Stimulated activated naive CD8-positive, alpha-beta T cell treated with anti-CD3 and anti-CD28 coated beads, Interleukin-15, Interleukin-2, amounts not matched to agents 100 ng/mL and 50 ng/mL, for 24 hours (primary cell): Measurements from ENCODE around the gene SSC4D.
A peak's percentile ranks its signal among the peaks of the same experiment; 100 is the strongest.

Experiments used
- H3K27ac Mint-ChIP-seq: one replicate; pipeline ENCODE4 v1.8.0; 2021; ENCODE audit warnings: mild to moderate bottlenecking, mixed read lengths
- H3K27me3 Mint-ChIP-seq: one replicate; pipeline ENCODE4 v1.8.0; 2021; ENCODE audit warnings: mixed read lengths
- H3K36me3 Mint-ChIP-seq: one replicate; pipeline ENCODE4 v1.8.0; 2021; ENCODE audit warnings: low read depth, mixed read lengths
- H3K4me1 Mint-ChIP-seq: one replicate; pipeline ENCODE4 v1.8.0; 2021; ENCODE audit warnings: low read depth, mixed read lengths
- H3K4me3 Mint-ChIP-seq: one replicate; pipeline ENCODE4 v1.8.0; 2021; ENCODE audit warnings: mild to moderate bottlenecking, mixed read lengths
- H3K9me3 Mint-ChIP-seq: one replicate; pipeline ENCODE4 v1.8.0; 2021; ENCODE audit warnings: mixed read lengths

SSC4D gene

DNA sequence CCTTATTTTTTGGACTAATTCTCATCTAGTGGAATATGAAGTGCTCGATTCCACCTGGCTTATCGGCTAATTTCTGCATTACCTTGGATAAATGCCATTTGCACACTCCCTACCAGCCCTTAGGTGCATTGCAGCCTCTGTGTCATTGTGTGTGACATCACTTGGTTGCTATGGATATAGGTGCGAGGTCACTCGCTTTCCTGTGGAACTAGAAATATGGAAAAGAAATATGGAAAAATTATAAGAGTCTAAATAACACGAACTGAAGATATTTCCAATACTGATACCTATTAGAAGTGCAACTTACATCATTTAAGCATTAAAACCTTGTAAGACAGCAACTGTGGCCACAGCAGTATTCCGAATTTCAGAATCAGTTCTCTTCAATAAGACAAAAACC is 52.7 kb downstream of the SSC4D start:
- Mint-ChIP-seq H3K27me3 (no peaks in the 10 kb centered on the region), H3K9me3 (no peaks in the 10 kb centered on the region), H3K4me1 (peaks cover 61% of the 10 kb centered on the region), H3K4me3 (peak overlapping the region; percentile 92), H3K27ac (peak overlapping the region; percentile 21), H3K36me3 (peaks cover 54% of the 10 kb centered on the region)

DNA sequence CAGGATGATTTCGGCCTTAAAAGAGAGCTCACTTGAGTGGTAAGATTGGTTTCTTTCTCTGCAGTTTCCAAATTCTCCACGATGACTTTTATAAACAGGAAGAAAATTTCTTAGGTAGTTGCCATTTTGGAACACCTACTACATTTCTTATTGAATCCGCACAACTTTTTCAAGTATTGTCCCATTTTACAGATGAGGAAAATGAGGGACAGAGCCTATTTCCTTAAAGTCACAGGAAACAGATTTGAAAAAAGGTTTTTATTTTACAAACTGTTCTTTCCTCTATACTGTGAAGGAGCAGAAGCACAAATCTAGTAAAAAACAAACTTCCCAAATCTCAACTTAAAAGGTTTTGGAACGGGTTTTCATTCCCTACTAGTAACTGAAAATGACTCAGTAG is 53.4 kb downstream of the SSC4D start:
- H3K9me3 Mint-ChIP-seq, result no peaks in the 10 kb centered on the region
- H3K27ac Mint-ChIP-seq, result no peak overlapping the region
- H3K27me3 Mint-ChIP-seq, result no peaks in the 10 kb centered on the region
- peaks cover 61% of the 10 kb centered on the region for H3K36me3 Mint-ChIP-seq
- peaks cover 66% of the 10 kb centered on the region for H3K4me1 Mint-ChIP-seq
- H3K4me3 Mint-ChIP-seq, result peak overlapping the region; percentile 35

DNA sequence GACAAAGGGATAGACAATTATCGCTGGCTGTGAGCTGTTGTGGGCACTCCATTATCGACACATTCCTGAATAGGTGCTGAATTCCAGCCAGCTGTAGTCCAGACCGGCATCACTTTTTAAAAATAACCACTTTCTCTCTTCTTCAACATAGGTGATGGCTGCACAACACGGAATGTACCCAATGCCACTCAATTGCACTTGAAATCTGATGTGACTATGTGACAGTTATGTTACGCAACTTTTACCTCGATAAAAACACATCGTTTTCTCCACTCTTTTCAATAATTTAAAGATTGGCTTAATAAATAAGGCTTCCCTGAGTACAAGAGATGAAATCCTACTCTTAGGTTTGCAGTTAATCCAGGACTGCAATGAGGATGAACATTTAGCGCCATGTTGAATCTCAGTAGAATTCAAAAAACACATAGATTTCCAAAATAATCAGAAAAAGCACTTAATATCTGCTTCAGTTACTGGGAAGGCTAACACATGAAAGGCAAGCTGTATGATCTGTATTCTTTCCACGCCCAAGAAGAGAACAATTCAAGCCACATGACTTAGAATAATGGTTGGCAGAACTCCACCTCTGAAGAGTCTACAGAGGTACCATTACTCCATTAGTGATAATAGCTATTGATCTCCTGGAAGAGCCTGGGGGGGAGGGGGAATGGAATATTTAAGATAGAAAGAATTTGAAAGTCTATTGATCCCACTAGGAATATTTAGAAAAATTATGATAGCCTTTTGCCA is 54.3 kb downstream of the SSC4D start:
- Mint-ChIP-seq H3K9me3 (no peaks in the 10 kb centered on the region), H3K27me3 (no peaks in the 10 kb centered on the region), H3K4me3 (peak overlapping the region; percentile 35), H3K36me3 (peaks cover 70% of the 10 kb centered on the region), H3K4me1 (peaks cover 75% of the 10 kb centered on the region), H3K27ac (no peak overlapping the region)

DNA sequence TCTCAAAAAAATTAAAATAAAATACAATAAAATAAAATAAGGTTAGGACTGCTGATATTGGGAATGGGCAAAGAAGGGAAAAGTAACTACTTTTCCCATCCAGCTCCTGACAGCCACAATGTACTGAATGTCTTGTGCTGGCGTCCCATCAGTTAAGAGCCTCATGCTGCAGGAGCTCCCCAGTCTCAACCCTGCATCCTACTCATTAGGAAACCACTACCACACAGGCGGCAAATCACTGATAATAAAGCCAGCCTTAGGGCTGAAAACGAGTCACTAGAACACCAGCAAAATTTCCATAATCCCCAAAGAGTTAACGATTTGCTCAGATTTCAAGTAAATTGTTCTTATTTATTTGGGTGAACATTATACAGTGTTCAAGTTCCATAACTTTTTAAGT is 55.0 kb downstream of the SSC4D start:
- Mint-ChIP-seq H3K9me3 (no peaks in the 10 kb centered on the region), H3K27me3 (no peaks in the 10 kb centered on the region), H3K4me3 (peak overlapping the region; percentile 35), H3K4me1 (peaks cover 75% of the 10 kb centered on the region), H3K27ac (no peak overlapping the region), H3K36me3 (peaks cover 77% of the 10 kb centered on the region)

DNA sequence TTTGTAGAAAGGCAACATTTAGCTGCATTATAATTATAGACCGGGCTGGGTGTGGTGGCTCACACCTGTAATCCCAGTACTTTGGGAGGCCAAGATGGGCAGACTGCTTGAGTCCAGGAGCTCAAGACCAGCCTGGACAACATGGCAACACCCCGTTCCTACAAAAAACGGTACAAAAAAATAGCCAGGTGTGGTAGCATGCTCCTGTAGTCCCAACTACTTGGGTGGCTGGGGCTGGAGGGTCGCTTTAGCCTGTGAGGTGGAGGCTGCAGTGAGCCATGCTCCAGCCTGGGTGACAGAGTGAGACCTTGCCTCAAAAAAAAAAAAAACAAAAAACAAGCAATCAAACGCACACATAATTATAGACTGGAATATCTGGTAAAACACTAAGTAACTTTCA is 55.8 kb downstream of the SSC4D start:
- H3K4me3 Mint-ChIP-seq, result no peak overlapping the region
- peaks cover 78% of the 10 kb centered on the region for H3K4me1 Mint-ChIP-seq
- no peaks in the 10 kb centered on the region for H3K9me3 Mint-ChIP-seq
- H3K36me3 Mint-ChIP-seq, result peaks cover 81% of the 10 kb centered on the region
- no peaks in the 10 kb centered on the region for H3K27me3 Mint-ChIP-seq
- no peak overlapping the region for H3K27ac Mint-ChIP-seq

DNA sequence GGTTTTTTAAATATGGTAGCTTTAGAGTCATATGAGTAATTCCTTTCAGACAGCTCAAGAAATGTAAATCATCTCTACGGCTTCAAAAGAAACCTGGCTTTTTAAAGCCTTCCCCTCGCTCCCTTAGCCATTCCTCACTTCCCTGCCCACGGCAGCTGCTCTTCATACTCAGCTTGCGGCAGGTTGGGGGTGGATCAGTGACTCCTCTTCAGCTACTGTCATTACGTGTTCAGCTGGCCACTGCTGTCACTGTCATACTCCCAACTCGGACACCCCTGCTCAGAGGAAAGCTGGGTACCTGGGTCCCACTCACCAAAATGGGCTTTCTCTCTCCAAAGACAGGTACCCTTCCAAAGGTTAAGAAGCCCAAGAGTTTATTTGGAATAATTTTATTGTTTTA is 57.3 kb downstream of the SSC4D start:
- Mint-ChIP-seq H3K4me3 (no peak overlapping the region), H3K27ac (no peak overlapping the region), H3K36me3 (peaks cover 80% of the 10 kb centered on the region), H3K27me3 (no peaks in the 10 kb centered on the region), H3K9me3 (no peaks in the 10 kb centered on the region), H3K4me1 (peaks cover 83% of the 10 kb centered on the region)

DNA sequence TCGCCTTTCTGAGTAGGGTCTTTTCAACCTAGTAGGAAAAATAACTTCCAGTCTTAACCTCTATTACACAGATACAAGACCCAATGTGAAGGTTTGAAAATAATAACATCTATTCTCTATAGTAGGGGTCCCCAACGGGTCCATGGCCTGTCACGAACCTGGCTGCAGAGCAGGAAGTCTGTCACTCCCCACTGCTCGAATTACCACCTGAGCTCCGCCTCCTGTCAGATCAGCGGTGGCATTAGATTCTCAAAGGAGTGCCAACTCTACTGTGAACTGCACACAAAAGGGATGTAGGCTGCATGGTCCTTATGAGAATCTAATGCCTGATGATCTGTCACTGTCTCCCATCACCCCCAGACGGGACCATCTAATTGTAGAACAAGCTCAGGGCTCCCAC is 58.1 kb downstream of the SSC4D start:
- no peak overlapping the region for H3K27ac Mint-ChIP-seq
- no peaks in the 10 kb centered on the region for H3K9me3 Mint-ChIP-seq
- no peaks in the 10 kb centered on the region for H3K27me3 Mint-ChIP-seq
- H3K4me3 Mint-ChIP-seq, result no peak overlapping the region
- peaks cover 83% of the 10 kb centered on the region for H3K4me1 Mint-ChIP-seq
- peaks cover 80% of the 10 kb centered on the region for H3K36me3 Mint-ChIP-seq

DNA sequence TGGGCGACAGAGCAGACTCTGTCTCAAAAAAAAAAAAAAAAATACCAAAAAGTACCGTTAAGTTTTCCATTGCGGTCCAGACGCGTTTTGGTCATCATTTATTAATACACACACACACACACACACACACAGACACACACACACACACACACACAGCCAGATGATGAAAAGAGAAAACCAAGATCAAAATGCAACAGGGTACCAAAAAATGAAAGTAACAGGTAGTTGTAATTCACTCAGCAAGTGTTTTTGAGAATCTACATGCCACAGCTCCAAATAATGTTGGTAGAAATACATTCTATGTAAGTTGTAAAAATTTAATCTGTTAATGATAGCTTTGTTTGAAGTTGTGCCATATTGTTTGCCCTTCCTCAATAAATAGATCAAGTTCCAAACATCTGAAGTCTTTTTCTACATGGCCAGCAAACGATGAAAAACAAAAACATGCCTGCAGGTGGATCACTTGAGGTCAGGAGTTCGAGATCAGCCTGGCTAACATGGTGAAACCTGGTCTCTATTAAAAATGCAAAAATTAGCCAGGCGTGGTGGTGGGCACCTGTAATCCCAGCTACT is 60.1 kb downstream of the SSC4D start:
- H3K36me3 Mint-ChIP-seq, result peaks cover 78% of the 10 kb centered on the region
- no peaks in the 10 kb centered on the region for H3K27me3 Mint-ChIP-seq
- peaks cover 75% of the 10 kb centered on the region for H3K4me1 Mint-ChIP-seq
- no peaks in the 10 kb centered on the region for H3K9me3 Mint-ChIP-seq
- no peak overlapping the region for H3K27ac Mint-ChIP-seq
- H3K4me3 Mint-ChIP-seq, result no peak overlapping the region

DNA sequence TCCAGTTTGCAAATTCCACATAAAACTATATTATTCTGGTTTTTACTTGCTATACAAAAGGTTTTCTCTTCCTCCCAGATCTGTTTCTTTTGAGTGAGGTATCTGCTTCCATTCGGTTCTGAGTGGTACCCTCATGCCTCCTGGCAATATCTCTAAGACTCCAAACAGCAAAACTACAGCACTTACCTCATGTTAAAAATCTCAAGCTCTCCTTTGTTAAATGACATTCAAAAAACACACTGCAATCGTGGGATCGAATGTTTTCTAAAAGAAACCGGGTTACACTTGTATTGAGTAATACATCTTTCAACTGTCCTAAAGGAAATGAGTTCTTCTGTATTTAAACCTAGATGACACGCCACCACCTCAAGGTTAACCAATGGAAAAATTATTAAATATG is 61.8 kb downstream of the SSC4D start:
- H3K36me3 Mint-ChIP-seq, result peaks cover 85% of the 10 kb centered on the region
- H3K4me1 Mint-ChIP-seq, result peaks cover 78% of the 10 kb centered on the region
- H3K4me3 Mint-ChIP-seq, result peak overlapping the region; percentile 24
- no peaks in the 10 kb centered on the region for H3K27me3 Mint-ChIP-seq
- peak overlapping the region; percentile 47 for H3K27ac Mint-ChIP-seq
- no peaks in the 10 kb centered on the region for H3K9me3 Mint-ChIP-seq

DNA sequence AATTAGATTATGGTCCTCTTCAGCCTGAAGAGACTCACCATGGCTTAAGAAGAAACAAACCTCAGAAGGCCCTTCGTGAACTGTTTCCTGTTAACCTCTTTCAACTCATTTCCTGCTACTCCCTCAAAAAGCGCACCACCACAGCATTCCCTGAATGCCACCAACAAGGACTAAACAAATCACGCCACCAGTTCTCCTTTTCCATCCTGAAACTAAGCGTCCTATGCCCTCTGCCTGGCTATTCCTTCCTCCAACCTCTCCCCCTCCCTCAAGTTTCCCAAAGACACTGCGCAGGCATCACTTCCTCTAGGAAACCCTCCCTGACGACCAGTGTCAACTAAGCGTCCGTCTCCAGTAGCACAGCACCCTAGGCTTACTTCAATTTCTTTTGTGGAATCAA is 62.7 kb downstream of the SSC4D start:
- no peaks in the 10 kb centered on the region for H3K9me3 Mint-ChIP-seq
- peaks cover 85% of the 10 kb centered on the region for H3K36me3 Mint-ChIP-seq
- peak overlapping the region; percentile 54 for H3K27ac Mint-ChIP-seq
- peaks cover 77% of the 10 kb centered on the region for H3K4me1 Mint-ChIP-seq
- H3K27me3 Mint-ChIP-seq, result no peaks in the 10 kb centered on the region
- no peak overlapping the region for H3K4me3 Mint-ChIP-seq

DNA sequence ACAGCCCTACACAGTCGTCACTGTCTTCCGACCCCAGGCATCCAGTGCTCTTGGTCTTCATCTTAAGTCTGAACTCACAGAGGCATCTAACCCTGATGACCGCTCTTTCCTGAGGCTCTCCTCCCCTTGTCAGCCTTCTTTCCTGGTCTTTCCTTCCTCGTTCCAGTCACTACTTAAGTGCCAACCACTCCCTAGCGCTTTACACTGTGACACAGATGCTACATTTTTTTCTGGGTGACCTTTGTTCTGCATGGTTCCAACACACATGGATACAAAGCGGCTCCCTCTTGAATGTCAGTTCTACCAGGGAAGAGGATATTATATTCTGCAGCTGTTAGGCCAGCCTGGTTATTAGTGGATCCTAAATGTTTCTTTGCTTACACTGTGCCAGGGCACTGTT is 63.4 kb downstream of the SSC4D start:
- Mint-ChIP-seq H3K4me3 (no peak overlapping the region), H3K4me1 (peaks cover 76% of the 10 kb centered on the region), H3K27me3 (no peaks in the 10 kb centered on the region), H3K9me3 (no peaks in the 10 kb centered on the region), H3K27ac (no peak overlapping the region), H3K36me3 (peaks cover 83% of the 10 kb centered on the region)

DNA sequence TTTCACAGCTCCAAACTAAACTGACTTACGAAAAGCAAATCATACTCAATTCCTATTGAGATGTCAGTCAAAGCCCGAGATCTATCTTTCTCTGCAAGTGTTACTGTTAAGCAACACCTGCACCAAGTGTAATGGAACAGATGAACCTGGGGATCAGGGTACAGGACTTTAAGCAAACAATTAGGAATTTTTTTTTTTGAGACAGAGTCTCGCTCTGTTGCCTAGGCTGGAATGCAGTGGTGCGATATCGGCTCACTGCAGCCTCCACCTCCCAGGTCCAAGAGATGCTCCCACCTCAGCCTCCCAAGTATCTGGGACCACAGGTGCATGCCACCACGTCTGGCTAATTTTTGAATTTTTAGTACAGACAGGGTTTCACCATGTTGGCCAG is 65.6 kb downstream of the SSC4D start:
- H3K27ac Mint-ChIP-seq, result no peak overlapping the region
- H3K4me3 Mint-ChIP-seq, result no peak overlapping the region
- peaks cover 79% of the 10 kb centered on the region for H3K36me3 Mint-ChIP-seq
- H3K27me3 Mint-ChIP-seq, result no peaks in the 10 kb centered on the region
- H3K4me1 Mint-ChIP-seq, result peaks cover 68% of the 10 kb centered on the region
- H3K9me3 Mint-ChIP-seq, result no peaks in the 10 kb centered on the region

DNA sequence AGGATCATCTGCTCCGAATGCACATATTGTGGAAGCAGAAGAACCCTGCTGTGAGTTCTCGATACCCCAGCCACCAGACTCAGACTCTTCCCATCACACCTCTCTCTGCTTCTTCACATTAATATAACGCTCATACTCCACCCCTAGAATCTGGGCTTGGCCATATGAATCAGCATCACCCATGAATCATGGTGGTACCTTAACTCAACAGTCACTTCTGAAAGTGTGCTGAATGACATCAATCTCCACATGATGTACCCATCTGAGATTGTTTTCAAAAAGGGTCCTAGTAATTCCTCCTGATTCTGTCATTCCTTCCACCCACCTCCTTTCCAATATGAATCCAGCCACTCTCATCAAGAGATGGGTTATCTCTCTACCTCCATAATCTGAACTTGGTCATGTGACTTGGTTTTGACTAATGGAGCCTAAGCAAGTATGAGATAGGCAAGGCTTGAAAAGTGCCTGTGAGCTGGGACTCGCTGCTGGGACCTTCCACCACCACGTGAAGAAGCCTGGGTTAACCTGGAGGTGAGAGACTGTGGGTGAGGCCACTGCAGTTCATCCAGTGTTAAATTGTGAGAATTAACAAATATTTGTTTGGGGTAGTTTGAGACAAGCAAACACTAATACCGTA is 66.1 kb downstream of the SSC4D start:
- Mint-ChIP-seq H3K27me3 (no peaks in the 10 kb centered on the region), H3K9me3 (no peaks in the 10 kb centered on the region), H3K27ac (peak overlapping the region; percentile 22), H3K4me1 (peaks cover 71% of the 10 kb centered on the region), H3K4me3 (no peak overlapping the region), H3K36me3 (peaks cover 82% of the 10 kb centered on the region)

DNA sequence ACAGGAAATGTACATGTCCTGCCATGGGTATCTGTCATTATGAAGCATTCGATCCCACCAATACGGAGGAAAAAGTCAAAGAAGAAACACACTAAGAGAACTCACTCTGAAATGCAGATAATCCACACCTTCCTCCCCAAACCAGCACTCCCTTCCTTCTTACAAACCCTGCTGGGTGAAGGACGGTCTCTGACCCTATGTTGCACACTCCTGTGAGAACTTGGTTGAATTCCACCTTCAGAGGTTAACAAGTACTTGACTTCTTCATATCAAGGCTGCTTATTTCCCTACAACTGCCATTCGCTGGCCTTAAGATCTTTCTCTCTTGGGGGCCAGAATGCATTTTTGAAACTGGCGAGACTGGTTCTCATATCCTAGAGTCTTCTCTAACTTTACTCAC is 67.3 kb downstream of the SSC4D start:
- Mint-ChIP-seq H3K4me3 (no peak overlapping the region), H3K27ac (no peak overlapping the region), H3K4me1 (peaks cover 70% of the 10 kb centered on the region), H3K27me3 (no peaks in the 10 kb centered on the region), H3K9me3 (no peaks in the 10 kb centered on the region), H3K36me3 (peaks cover 84% of the 10 kb centered on the region)

DNA sequence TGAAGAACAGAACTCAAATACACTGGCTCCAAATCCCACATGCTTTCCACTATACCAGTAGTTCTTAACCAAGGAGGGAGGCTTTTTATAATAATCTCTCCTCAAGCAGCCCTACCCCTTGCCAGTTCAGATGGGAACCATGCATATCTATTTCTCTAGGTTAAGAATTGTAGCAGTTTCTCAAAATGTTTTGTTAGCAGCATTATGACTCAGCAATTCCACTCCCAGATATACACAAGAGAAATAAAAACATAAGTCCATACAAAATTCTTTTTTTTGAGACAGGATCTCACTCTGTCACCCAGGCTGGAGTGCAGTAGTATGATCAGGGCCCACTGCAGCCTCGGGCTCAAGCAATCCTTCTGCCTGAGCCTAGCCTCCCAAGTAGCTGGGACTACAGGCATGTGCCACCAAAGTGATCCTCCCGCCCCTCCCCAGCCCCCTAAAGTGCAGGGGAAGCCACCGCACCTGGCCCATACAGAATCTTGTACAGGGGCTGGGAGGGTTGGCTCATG is 68.8 kb downstream of the SSC4D start:
- peaks cover 60% of the 10 kb centered on the region for H3K4me1 Mint-ChIP-seq
- no peak overlapping the region for H3K27ac Mint-ChIP-seq
- peaks cover 80% of the 10 kb centered on the region for H3K36me3 Mint-ChIP-seq
- no peaks in the 10 kb centered on the region for H3K9me3 Mint-ChIP-seq
- no peaks in the 10 kb centered on the region for H3K27me3 Mint-ChIP-seq
- H3K4me3 Mint-ChIP-seq, result no peak overlapping the region
